Spleen (tissue), 11 donors: Measurements from ENCODE around the gene PFKP. TPM values are rescaled to one million over a fixed set of nuclear protein-coding genes. Genes with fewer than 3 reads are reported as not detected.

Source experiments
- DNase-seq: peaks from one replicate; pipeline ENCODE4 v3.0.0-alpha.2; 2020
- H3K27ac ChIP-seq, 8 donors: fragments of 200-600 bp; sonication (generic) in 7 of 8; 1 replicate in 4 of 8; 2 replicates in 4 of 8; pipeline versions ENCODE4 v1.5.0 to v1.8.0; 2016 to 2021; ENCODE audit warnings: inconsistent platforms in 4 of 8, mild to moderate bottlenecking in 4 of 8, moderate library complexity in 1 of 8
- H3K27me3 ChIP-seq, 7 donors: fragments of 200-600 bp; sonication (generic) in 6 of 7; replicated peaks in 1 of 7; 1 replicate in 4 of 7; 2 replicates in 3 of 7; pipeline versions ENCODE4 v1.5.0 to v1.8.0; 2016 to 2021; ENCODE audit warnings: inconsistent platforms in 3 of 7, mild to moderate bottlenecking in 1 of 7
- H3K36me3 ChIP-seq, 6 donors: fragments of 200-600 bp; sonication (generic) in 5 of 6; 1 replicate in 4 of 6; 2 replicates in 2 of 6; pipeline versions ENCODE4 v1.5.0 to v1.8.0; 2016 to 2021; ENCODE audit warnings: inconsistent platforms in 2 of 6
- H3K4me1 ChIP-seq, 6 donors: fragments of 200-600 bp; sonication (generic) in 5 of 6; 1 replicate in 3 of 6; 2 replicates in 3 of 6; pipeline versions ENCODE4 v1.5.0 to v1.8.0; 2016 to 2021; ENCODE audit warnings: inconsistent platforms in 3 of 6
- H3K4me3 ChIP-seq, 8 donors: fragments of 200-600 bp; sonication (generic) in 7 of 8; 1 replicate in 4 of 8; 2 replicates in 4 of 8; pipeline versions ENCODE4 v1.5.0 to v1.8.0; 2016 to 2021; ENCODE audit warnings: inconsistent platforms in 4 of 8, mild to moderate bottlenecking in 4 of 8, moderate library complexity in 2 of 8
- H3K9me3 ChIP-seq, 8 donors: fragments of 200-600 bp; sonication (generic) in 7 of 8; 1 replicate in 4 of 8; 2 replicates in 4 of 8; pipeline versions ENCODE4 v1.5.0 to v1.8.0; 2016 to 2021; ENCODE audit warnings: inconsistent platforms in 4 of 8
- CTCF ChIP-seq, 11 experiments: fragments of 200-600 bp in 7 of 11; fragments of 450-650 bp in 4 of 11; sonication (generic) in 4 of 11; IDR thresholded peaks in 8 of 11; conservative IDR thresholded peaks in 3 of 11; 1 replicate in 7 of 11; 2 replicates in 4 of 11; pipeline versions ENCODE4 v1.4.0 to v1.8.0; 2016 to 2021; ENCODE audit warnings: antibody characterized with exemption in 11 of 11, inconsistent platforms in 4 of 11, mild to moderate bottlenecking in 1 of 11
- POLR2A ChIP-seq, 3 donors: fragments of 450-650 bp; IDR thresholded peaks; one replicate each; pipeline ENCODE4 v1.5.1; 2017; ENCODE audit warnings: antibody characterized with exemption in 3 of 3, mild to moderate bottlenecking in 1 of 3
- POLR2AphosphoS5 ChIP-seq, 3 donors: sonication (generic); formaldehyde crosslinking; IDR thresholded peaks; one replicate each; pipeline ENCODE4 v1.5.1; 2017; ENCODE audit warnings: antibody characterized with exemption in 3 of 3
- WGBS, 5 donors: extraction: QIAGEN DNeasy Blood & Tissue Kit in 3 of 5; methylation state at CpG; one replicate each; pipeline versions ENCODE4 v1.1.5 to v1.1.7; 2013 to 2018; 5-methylcytosine and 5-hydroxymethylcytosine counted together
- intact Hi-C: fragments of 100-400 bp; cut with DNase I; formaldehyde crosslinking; loops from one replicate; pipeline ENCODE4 v1.15.0; 2023; ENCODE audit warnings: low total_unique reads
- polyA plus RNA-seq, 3 donors: library from polyadenylated mRNA; stranded (reverse); fragments of 200-250 nt; gene quantifications; one replicate each; pipeline ENCODE4 v1.2.1, GENCODE V29; 2013
- total RNA-seq, 7 donors: library from RNA; depleted of rRNA in 3 of 7; stranded (reverse); fragments of >200 nt in 3 of 7; fragmentation: NEBNext Ultra II Directional in 4 of 7; extraction: Animal tissue kit (Norgen Biotek cat#: 25700) in 4 of 7; gene quantifications; one replicate each; pipeline versions ENCODE4 v1.1.0 to v1.2.1, GENCODE V29; 2016 to 2021
- donor health status: healthy with polysubstance abuse.
- donor health status: DM: no; HTN: no; CAD: no; lungs with moderate emphysema.
- donor health status: DM: no; HTN: no; CAD: no.
- donor health status: Bipolar disorder and iron deficiency.
- donor health status: healthy.
- donor health status: DM: no; HTN: no; CAD: no.
- donor health status: DM: yes; HTN: yes; CAD: no.

Gene PFKP
- total and polyA plus RNA-seq, 10 donors = 19.0 to 60.9 (median 28.6) TPM

GRCh38 chr10:3127921-3128320 is 60.6 kb downstream of the PFKP start:
- Histone ChIP-seq H3K4me1 (no peaks in the 10 kb centered on the region), H3K27me3 (no peaks in the 10 kb centered on the region), H3K9me3 (peaks cover 0 to 30% (median 0%) of the 10 kb centered on the region in 8 donors), H3K4me3 (no peak overlapping the region), H3K27ac (no peak overlapping the region), H3K36me3 (peaks cover 0 to 98% (median 30%) of the 10 kb centered on the region in 6 donors)
- TF ChIP-seq CTCF (IDR thresholded peaks at IDR 0.05 in 8 of 11, conservative IDR thresholded peaks at IDR 0.05 in 3 of 11) (no peak), POLR2A (IDR thresholded peaks at IDR 0.05) (no peak), POLR2AphosphoS5 (IDR thresholded peaks at IDR 0.05) (no peak)
- intact Hi-C loops = no loop called here
- DNase-seq = no peak
- 80 to 92% (median 85%) methylated on average over 10 of the region's 10 CpGs for WGBS, 5 donors

GRCh38 chr10:3128379-3129130 is 61.2 kb downstream of the PFKP start:
- Histone ChIP-seq H3K27me3 (no peaks in the 10 kb centered on the region), H3K36me3 (peaks cover 0 to 98% (median 28%) of the 10 kb centered on the region in 6 donors), H3K4me1 (no peaks in the 10 kb centered on the region), H3K4me3 (no peak overlapping the region), H3K27ac (no peak overlapping the region), H3K9me3 (peaks cover 0 to 30% (median 0%) of the 10 kb centered on the region in 8 donors)
- DNase-seq = no peak
- 93 to 98% (median 96%) methylated on average over 22 to 24 of the region's 24 CpGs for WGBS, 5 donors
- intact Hi-C loops = no loop called here
- no peak for TF ChIP-seq POLR2A (IDR thresholded peaks at IDR 0.05)
- TF ChIP-seq POLR2AphosphoS5 (IDR thresholded peaks at IDR 0.05) = peak in 1 of 3 donors; percentile 39
- no peak for TF ChIP-seq CTCF (IDR thresholded peaks at IDR 0.05 in 8 of 11, conservative IDR thresholded peaks at IDR 0.05 in 3 of 11)

- DNase-seq = no peak
- no peak for TF ChIP-seq POLR2A (IDR thresholded peaks at IDR 0.05)
- no peak for TF ChIP-seq POLR2AphosphoS5 (IDR thresholded peaks at IDR 0.05)
- TF ChIP-seq CTCF (IDR thresholded peaks at IDR 0.05 in 8 of 11, conservative IDR thresholded peaks at IDR 0.05 in 3 of 11) = no peak
Measured at GRCh38 chr10:3129581-3130340, 62.4 kb downstream of the PFKP start.

GRCh38 chr10:3131098-3131497 is 63.8 kb downstream of the PFKP start:
- TF ChIP-seq POLR2A (IDR thresholded peaks at IDR 0.05) (no peak), POLR2AphosphoS5 (IDR thresholded peaks at IDR 0.05) (no peak), CTCF (IDR thresholded peaks at IDR 0.05 in 8 of 11, conservative IDR thresholded peaks at IDR 0.05 in 3 of 11) (no peak)
- Histone ChIP-seq H3K27ac (no peak overlapping the region), H3K27me3 (no peaks in the 10 kb centered on the region), H3K4me1 (no peaks in the 10 kb centered on the region), H3K4me3 (no peak overlapping the region), H3K36me3 (peaks cover 0 to 98% (median 50%) of the 10 kb centered on the region in 6 donors), H3K9me3 (peaks cover 0 to 30% (median 0%) of the 10 kb centered on the region in 8 donors)
- no peak for DNase-seq
- WGBS, 5 donors = 81 to 94% (median 90%) methylated on average over 4 of the region's 4 CpGs
- intact Hi-C loops = no loop called here

More at GRCh38 chr10:3129581-3130340, 62.4 kb downstream of the PFKP start:
- H3K4me3 ChIP-seq = no peak overlapping the region
- H3K27ac ChIP-seq = no peak overlapping the region
- intact Hi-C loops = no loop called here
- H3K27me3 ChIP-seq = no peaks in the 10 kb centered on the region
- no peaks in the 10 kb centered on the region for H3K4me1 ChIP-seq
- peaks cover 0 to 30% (median 0%) of the 10 kb centered on the region in 8 donors for H3K9me3 ChIP-seq
- peaks cover 0 to 98% (median 38%) of the 10 kb centered on the region in 6 donors for H3K36me3 ChIP-seq
- 90 to 99% (median 96%) methylated on average over 27 to 40 of the region's 40 CpGs for WGBS, 5 donors
